Measurements from ENCODE around the gene TRIM62. TPM values are rescaled to one million over a fixed set of nuclear protein-coding genes. Genes with fewer than 3 reads are reported as not detected.

Gene TRIM62
- total and polyA plus RNA-seq, 10 donors, result 2.5 to 16.1 (median 9.2) TPM

DNA sequence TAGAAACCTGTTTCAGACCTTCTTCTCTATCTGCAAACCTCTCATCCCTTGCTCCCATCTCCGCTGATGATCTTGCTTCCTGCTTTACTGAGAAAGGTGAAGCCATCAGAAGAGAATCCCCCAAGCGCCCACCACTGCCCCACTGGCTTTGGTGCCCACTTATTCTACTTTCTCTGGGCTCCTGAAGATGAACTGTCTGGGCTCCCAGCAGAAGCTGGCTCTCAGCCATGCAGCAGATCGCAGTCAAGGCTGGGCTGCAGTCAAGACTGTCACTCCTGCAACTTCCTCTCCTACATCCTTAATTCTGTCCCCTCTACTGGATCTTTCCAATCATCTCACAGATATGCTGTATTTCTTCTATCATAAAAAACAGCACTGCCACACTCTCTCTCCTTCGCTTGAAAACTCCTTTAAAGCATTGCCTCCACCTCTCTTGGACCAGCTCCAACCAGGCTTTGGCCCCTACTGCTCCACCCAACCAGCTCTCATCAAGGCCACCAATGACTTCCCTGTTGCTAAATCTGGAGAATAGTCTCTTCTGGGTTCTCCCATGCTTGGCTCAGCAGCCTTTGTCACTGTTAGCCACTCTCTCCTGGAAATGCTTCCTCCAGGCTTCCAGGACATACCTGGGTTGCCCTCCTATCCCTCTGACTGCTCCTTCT, 25.8 kb downstream of the TRIM62 start:
- TF ChIP-seq POLR2AphosphoS5 (IDR thresholded peaks at IDR 0.05), result no peak
- no peak for TF ChIP-seq POLR2A (IDR thresholded peaks at IDR 0.05)
- H3K27ac ChIP-seq, result peak overlapping the region in 2 of 8 donors; percentile 5 to 45
- H3K27me3 ChIP-seq (replicated peaks in 1 of 7), result no peaks in the 10 kb centered on the region
- H3K36me3 ChIP-seq, result peaks cover 0 to 62% (median 14%) of the 10 kb centered on the region in 6 donors
- no peak for DNase-seq
- WGBS, 5 donors, result 61 to 69% (median 66%) methylated on average over 4 of the region's 4 CpGs
- H3K9me3 ChIP-seq, result no peaks in the 10 kb centered on the region
- H3K4me1 ChIP-seq, result peaks cover 0 to 34% (median 15%) of the 10 kb centered on the region in 6 donors
- H3K4me3 ChIP-seq, result no peak overlapping the region
- intact Hi-C loops (cut with DNase I; ENCODE audit: low total_unique reads), result no loop called here

DNA sequence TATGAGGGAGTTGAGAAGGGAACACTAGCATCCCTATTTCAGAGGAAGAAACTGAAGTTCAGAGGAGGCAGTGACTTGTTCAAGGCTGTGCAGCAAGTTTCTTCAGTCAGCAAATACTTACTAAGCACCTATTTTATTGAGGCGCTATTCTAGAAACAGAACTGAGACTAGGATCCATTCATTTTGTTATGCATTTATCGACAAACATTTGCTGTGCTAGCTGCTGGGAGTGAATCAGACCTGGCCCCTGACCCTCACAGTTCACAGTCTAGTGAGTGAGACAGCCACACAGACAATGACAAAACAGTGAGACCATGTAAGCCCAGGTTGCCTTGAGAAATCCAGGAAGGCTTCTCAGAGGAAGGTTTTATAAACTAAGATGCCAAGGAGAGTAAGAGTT, 28.2 kb downstream of the TRIM62 start:
- 89 to 96% (median 92%) methylated on average over 2 of the region's 2 CpGs for WGBS, 5 donors
- peaks cover 0 to 62% (median 10%) of the 10 kb centered on the region in 6 donors for H3K36me3 ChIP-seq
- no peak overlapping the region for H3K4me3 ChIP-seq
- H3K9me3 ChIP-seq, result no peaks in the 10 kb centered on the region
- intact Hi-C loops (cut with DNase I; ENCODE audit: low total_unique reads), result no loop called here
- H3K27me3 ChIP-seq (replicated peaks in 1 of 7), result no peaks in the 10 kb centered on the region
- H3K4me1 ChIP-seq, result peaks cover 0 to 29% (median 13%) of the 10 kb centered on the region in 6 donors
- TF ChIP-seq POLR2A (IDR thresholded peaks at IDR 0.05) (no peak), POLR2AphosphoS5 (IDR thresholded peaks at IDR 0.05) (no peak)
- TF ChIP-seq, protein P1, sequence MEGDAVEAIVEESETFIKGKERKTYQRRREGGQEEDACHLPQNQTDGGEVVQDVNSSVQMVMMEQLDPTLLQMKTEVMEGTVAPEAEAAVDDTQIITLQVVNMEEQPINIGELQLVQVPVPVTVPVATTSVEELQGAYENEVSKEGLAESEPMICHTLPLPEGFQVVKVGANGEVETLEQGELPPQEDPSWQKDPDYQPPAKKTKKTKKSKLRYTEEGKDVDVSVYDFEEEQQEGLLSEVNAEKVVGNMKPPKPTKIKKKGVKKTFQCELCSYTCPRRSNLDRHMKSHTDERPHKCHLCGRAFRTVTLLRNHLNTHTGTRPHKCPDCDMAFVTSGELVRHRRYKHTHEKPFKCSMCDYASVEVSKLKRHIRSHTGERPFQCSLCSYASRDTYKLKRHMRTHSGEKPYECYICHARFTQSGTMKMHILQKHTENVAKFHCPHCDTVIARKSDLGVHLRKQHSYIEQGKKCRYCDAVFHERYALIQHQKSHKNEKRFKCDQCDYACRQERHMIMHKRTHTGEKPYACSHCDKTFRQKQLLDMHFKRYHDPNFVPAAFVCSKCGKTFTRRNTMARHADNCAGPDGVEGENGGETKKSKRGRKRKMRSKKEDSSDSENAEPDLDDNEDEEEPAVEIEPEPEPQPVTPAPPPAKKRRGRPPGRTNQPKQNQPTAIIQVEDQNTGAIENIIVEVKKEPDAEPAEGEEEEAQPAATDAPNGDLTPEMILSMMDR (IDR thresholded peaks at IDR 0.05 in 8 of 11, conservative IDR thresholded peaks at IDR 0.05 in 3 of 11), result no peak
- no peak for DNase-seq
- peak overlapping the region in 2 of 8 donors; percentile 19 to 47 for H3K27ac ChIP-seq

DNA sequence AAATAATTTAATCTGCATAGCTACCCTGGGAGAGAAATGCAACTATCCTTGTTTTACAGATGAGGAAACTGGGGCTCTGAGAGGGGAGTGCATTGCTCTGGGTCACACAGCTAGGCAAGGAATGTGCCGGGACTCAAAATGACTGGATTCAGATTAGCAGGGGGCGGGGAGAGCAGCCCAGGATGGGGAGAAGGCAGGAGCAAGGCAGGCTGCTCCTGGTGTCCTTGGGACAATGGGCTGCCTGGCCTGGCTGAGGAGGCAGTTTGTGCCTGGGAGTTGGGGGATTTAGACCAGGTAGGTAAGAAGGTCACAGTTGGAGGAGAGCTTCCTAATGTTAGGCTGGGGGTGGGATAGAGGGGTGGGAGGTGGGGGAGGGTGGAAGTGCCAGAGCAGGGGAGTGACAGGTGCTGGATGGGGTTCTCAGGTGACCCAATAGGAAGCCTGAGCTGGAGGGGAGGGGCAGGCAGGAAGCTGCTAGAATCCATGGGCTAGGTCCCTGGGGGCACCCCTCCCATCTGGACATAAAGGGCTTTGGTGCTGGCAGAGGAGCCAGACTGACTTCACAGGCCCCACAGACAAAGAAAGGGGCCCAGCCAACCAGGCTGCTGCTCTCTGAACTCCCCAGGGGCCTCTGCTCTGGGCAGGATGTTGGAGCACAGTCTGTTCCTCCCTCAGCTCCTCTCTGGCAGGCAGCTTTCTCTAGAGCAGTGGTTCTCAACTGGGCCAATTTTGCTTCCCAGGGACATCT, 29.0 kb downstream of the TRIM62 start:
- Histone ChIP-seq H3K9me3 (no peaks in the 10 kb centered on the region), H3K27ac (peak overlapping the region in 3 of 8 donors; percentile 11 to 47 (median 19)), H3K4me3 (no peak overlapping the region), H3K4me1 (peaks cover 0 to 29% (median 13%) of the 10 kb centered on the region in 6 donors), H3K36me3 (peaks cover 0 to 56% (median 4%) of the 10 kb centered on the region in 6 donors), H3K27me3 (replicated peaks in 1 of 7) (no peaks in the 10 kb centered on the region)
- TF ChIP-seq POLR2AphosphoS5 (IDR thresholded peaks at IDR 0.05), result no peak
- no peak for TF ChIP-seq POLR2A (IDR thresholded peaks at IDR 0.05)
- TF ChIP-seq, protein P1 (IDR thresholded peaks at IDR 0.05 in 8 of 11, conservative IDR thresholded peaks at IDR 0.05 in 3 of 11), result no peak
- WGBS, 5 donors, result 52 to 100% (median 90%) methylated on average over 2 of the region's 2 CpGs
- DNase-seq, result no peak
- intact Hi-C loops (cut with DNase I; ENCODE audit: low total_unique reads), result no loop called here

DNA sequence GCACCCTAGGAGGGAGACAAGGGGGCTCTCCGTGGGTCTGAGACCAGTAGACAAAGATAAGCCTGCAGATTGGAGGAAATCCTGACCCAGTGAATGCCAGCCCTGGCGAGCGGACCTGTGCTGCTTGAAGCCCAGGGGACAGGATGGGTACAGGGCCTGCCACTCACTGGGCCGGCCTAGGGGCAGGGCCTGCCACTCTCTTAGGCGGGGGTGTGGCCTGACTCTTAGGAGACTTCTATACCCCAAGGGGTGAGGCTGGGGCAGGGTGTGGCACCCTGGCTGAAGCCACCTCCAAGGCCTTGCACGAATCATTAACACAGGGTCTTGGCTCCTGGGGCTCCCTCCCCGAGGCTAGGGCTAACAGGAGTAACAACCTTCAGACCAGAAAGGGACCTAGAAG, 30.7 kb downstream of the TRIM62 start:
- intact Hi-C loops (cut with DNase I; ENCODE audit: low total_unique reads), result no loop called here
- no peak for DNase-seq
- H3K4me3 ChIP-seq, result no peak overlapping the region
- TF ChIP-seq POLR2AphosphoS5 (IDR thresholded peaks at IDR 0.05), result no peak
- TF ChIP-seq POLR2A (IDR thresholded peaks at IDR 0.05), result no peak
- TF ChIP-seq, protein P1 (IDR thresholded peaks at IDR 0.05 in 8 of 11, conservative IDR thresholded peaks at IDR 0.05 in 3 of 11), result no peak
- no peaks in the 10 kb centered on the region for H3K9me3 ChIP-seq
- no peaks in the 10 kb centered on the region for H3K27me3 ChIP-seq (replicated peaks in 1 of 7)
- H3K27ac ChIP-seq, result no peak overlapping the region
- peaks cover 0 to 65% (median 14%) of the 10 kb centered on the region in 6 donors for H3K36me3 ChIP-seq
- WGBS, 5 donors, result 58 to 94% (median 81%) methylated on average over 2 to 7 of the region's 7 CpGs
- peaks cover 0 to 23% (median 6%) of the 10 kb centered on the region in 6 donors for H3K4me1 ChIP-seq
